Measurements from ENCODE around the gene ITFG1.
A peak's percentile ranks its signal among the peaks of the same experiment; 100 is the strongest.
"Not testable (repeated sequence)": the region's sequence is repeated elsewhere in the genome, so short reads cannot be mapped to it uniquely, and the experiment has no call there.

The ITFG1 gene

DNA sequence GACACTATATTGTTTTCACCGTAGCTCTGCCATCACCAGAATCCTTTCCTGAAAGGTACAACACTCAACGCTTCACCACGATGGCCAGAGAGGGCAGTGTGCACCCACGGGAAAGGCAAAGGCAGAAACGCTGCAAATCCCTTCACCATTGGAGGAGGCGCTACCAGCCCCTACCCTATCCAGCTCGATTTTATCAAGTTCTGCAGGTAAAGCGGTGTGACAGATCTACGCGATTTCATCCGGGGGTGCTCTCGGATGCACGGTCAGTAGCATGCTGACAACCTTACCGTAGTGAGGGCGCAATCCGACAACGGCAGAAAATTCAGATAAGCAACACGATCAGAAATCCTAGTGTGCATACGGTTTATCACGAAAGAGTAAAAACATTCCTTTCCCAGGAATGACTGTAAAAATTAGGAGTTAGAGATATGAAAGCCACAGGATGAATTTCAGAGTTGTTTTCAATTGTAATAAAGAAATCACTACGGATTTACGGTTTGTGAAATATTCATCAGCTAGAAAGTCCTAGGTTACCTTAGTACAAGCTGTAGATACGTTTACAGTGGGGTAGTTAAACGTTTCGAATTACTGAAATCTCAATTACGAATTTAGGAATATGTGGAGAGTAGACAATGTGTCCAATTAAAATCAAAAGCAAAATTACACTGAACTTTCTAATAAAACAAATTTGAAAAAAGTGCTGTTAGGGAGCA lies 318.9 kb downstream of the ITFG1 start:
- peak; percentile 37 for DNase-seq (ENCODE audit: low read depth)
- peak overlapping the region; percentile 57 for H3K4me3 ChIP-seq (ENCODE audit: control insufficient read depth, low read depth, low read length)
- TF ChIP-seq, protein P1, sequence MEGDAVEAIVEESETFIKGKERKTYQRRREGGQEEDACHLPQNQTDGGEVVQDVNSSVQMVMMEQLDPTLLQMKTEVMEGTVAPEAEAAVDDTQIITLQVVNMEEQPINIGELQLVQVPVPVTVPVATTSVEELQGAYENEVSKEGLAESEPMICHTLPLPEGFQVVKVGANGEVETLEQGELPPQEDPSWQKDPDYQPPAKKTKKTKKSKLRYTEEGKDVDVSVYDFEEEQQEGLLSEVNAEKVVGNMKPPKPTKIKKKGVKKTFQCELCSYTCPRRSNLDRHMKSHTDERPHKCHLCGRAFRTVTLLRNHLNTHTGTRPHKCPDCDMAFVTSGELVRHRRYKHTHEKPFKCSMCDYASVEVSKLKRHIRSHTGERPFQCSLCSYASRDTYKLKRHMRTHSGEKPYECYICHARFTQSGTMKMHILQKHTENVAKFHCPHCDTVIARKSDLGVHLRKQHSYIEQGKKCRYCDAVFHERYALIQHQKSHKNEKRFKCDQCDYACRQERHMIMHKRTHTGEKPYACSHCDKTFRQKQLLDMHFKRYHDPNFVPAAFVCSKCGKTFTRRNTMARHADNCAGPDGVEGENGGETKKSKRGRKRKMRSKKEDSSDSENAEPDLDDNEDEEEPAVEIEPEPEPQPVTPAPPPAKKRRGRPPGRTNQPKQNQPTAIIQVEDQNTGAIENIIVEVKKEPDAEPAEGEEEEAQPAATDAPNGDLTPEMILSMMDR (IDR thresholded peaks at IDR 0.05; ENCODE audit: control insufficient read depth, insufficient read depth, low read depth, low read length, missing control alignments): peak; percentile 97

DNA sequence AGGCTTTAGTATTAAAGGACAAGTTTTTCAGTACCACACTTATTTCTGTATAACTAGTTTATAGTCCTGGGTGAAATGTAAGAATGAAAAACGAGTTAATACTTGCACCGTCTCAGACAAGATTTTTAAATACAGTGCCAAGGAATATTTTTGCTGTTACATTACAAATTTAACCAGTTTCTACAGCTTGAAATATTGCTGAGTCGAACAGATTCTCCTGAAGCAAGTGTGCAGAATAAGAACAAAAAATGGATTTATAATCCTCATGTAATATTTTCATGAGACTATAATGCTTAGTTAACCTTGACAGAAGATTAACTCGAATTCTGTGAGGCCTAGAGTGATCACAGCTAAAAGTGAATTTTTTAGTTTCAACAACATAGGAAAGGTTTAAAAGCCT lies 320.2 kb downstream of the ITFG1 start:
- TF ChIP-seq, protein P1 (IDR thresholded peaks at IDR 0.05; ENCODE audit: control insufficient read depth, insufficient read depth, low read depth, low read length, missing control alignments): no peak
- no peak overlapping the region for H3K4me3 ChIP-seq (ENCODE audit: control insufficient read depth, low read depth, low read length)
- DNase-seq (ENCODE audit: low read depth): no peak

DNA sequence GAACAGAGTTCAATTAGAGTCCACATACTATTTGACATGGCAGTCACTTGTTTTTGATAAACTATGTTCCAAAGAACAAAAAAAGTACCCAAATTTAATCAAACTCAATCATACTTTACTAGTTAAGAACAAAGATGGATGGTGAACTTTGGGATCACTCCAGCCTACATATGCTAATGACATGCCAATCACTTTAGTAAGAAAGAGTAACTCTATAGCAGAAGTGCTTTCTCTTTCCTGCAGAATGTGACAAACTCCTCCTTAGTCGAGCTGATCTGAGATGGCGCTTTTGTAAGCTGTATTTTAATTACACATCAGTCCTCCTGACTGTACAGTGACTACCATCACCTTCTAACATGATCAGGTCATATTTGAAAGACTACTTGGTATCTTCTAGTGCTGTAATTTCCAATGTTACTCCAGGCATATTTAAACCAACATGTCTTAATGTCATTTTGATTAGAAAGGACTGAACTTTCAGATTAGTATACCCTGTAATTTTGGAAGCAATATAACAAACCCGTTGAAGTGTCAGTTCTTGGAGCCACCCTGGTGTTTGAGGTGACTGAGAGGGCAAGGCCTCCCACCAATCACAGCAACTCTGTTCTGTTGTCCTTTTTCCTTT lies 321.2 kb downstream of the ITFG1 start:
- TF ChIP-seq, protein P1 (IDR thresholded peaks at IDR 0.05; ENCODE audit: control insufficient read depth, insufficient read depth, low read depth, low read length, missing control alignments): no peak
- no peak for DNase-seq (ENCODE audit: low read depth)
- no peak overlapping the region for H3K4me3 ChIP-seq (ENCODE audit: control insufficient read depth, low read depth, low read length)

DNA sequence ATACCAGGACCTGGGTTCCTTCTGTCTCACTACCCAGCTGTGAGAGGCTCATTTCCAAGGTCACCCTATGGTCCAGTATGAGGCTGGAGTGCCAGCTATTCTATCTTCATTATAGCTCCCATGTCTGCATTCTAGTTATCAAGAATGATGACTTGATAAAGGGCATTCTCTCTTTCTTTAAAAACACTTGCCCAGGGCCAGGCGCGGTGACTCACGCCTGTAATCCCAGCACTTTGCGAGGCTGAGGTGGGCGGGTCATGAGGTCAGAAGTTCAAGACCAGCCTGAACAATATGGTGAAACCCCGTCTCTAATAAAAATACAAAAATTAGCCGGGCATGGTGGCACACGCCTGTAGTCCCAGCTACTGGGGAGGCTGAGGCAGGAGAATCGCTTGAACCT lies 322.9 kb downstream of the ITFG1 start:
- H3K4me3 ChIP-seq (ENCODE audit: control insufficient read depth, low read depth, low read length); DNase-seq (ENCODE audit: low read depth): not testable (repeated sequence)

DNA sequence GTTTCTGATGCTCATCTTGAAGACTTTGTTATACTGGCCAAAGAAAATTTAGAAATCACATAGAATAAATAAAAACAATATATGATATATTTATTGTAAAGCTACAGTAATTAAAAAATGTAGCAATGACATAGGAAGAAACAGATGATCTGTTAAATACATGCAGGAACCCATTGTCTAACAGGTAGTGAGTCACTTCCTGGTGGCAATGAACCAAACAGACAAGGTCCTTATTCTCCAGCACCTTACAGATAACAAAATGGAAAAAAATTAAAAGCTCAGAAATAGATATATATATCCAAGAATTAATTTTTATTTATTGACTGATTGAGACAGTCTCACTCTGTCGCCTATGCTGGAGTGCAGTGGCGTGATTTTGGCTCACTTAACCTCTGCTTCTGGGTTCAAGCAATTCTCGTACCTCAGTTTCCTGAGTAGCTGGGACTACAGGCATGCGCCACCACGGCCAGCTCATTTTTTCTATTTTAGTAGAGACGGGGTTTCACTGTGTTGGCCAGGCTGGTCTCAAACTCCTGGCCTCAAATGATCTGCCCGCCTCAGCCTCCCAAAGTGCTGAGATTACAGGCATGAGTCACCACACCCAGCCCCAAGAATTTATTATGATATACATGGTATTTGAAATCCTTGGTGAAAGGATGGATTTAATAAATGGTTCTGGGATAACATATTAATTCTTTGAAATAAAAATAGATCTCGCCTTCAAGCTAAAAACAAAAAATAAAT lies 324.6 kb downstream of the ITFG1 start:
- H3K4me3 ChIP-seq (ENCODE audit: control insufficient read depth, low read depth, low read length): no peak overlapping the region
- TF ChIP-seq, protein P1 (IDR thresholded peaks at IDR 0.05; ENCODE audit: control insufficient read depth, insufficient read depth, low read depth, low read length, missing control alignments): no peak
- no peak for DNase-seq (ENCODE audit: low read depth)

DNA sequence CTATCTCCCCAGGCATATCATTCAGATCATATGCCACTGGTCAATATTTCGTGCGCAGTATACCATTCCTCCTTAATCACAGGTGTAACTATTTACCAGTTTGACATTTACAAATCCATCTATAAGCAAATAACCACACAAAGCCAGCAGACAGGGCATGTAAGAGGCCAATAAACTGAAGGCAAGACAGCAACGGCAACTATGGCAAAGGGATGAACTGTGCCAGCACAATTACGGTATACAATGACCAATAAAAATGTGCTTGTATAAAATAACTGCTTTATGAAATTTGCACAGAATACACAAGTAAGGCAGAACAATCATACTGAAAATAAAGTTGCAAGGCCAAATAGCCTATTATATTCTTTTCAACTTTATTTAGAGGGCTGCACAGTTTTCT lies 326.3 kb downstream of the ITFG1 start:
- no peak overlapping the region for H3K4me3 ChIP-seq (ENCODE audit: control insufficient read depth, low read depth, low read length)
- TF ChIP-seq, protein P1 (IDR thresholded peaks at IDR 0.05; ENCODE audit: control insufficient read depth, insufficient read depth, low read depth, low read length, missing control alignments): no peak
- no peak for DNase-seq (ENCODE audit: low read depth)

DNA sequence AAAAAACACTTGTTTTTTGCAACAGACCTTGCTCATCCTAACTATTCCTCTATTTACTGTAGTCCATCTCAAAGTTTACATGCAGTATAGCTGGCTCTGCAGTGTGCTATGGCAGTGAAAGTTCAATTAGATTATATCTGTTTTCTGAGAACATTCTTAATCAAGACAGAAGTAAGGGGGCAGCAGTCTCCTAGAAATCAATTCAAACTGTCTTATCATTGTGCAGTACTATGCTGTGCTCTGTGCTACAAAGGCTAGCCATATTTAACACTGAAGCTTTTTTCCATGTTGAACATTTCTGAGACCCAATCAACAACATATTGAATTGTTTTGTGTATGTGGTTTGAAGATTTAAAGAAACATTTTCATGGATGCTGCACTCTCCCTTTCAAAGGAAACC lies 328.6 kb downstream of the ITFG1 start:
- H3K4me3 ChIP-seq (ENCODE audit: control insufficient read depth, low read depth, low read length): no peak overlapping the region
- DNase-seq (ENCODE audit: low read depth): no peak
- TF ChIP-seq, protein P1 (IDR thresholded peaks at IDR 0.05; ENCODE audit: control insufficient read depth, insufficient read depth, low read depth, low read length, missing control alignments): no peak
